IPS DF 19.7 (cell line): ENCODE data around the gene NSD1.

Source experiments
- DNase-seq: peaks from one replicate; pipeline ENCODE4 v3.0.0-alpha.2; 2013; ENCODE audit warnings: low read depth, low spot score

Gene NSD1

GRCh38 chr5:177349362-177349647, 215.7 kb downstream of the NSD1 start:
- no peak for DNase-seq

GRCh38 chr5:177349762-177350161, 216.2 kb downstream of the NSD1 start:
- no peak for DNase-seq
